WTC11 (cell line): Measurements from ENCODE around the gene TNS3. TPM values are rescaled to one million over a fixed set of nuclear protein-coding genes. Genes with fewer than 3 reads are reported as not detected.

Source experiments
- ATAC-seq: fragments of 200-7000 bp; cut with Tn5 transposase; 2 replicates; pipeline ENCODE4 v1.10.0; 2021; ENCODE audit warnings: mild to moderate bottlenecking, moderate library complexity
- CTCF ChIA-PET: fragments of 300-600 bp; sonication (Branson Sonifier 250); formaldehyde crosslinking; loops from one replicate; lab custom pipeline; 2021; ENCODE audit warnings: antibody characterized with exemption; lab: Charles Lee
- POLR2A ChIA-PET: fragments of 350-600 bp; sonication (Branson Sonifier 250); formaldehyde crosslinking; loops from one replicate; lab custom pipeline; 2021; ENCODE audit warnings: antibody characterized with exemption; lab: Charles Lee
- DNase-seq: peaks from one replicate; pipeline ENCODE4 v3.0.0; 2021; ENCODE audit warnings: low spot score
- H3K27ac Mint-ChIP-seq: 2 replicates; pipeline ENCODE4 v1.8.0; 2021; ENCODE audit warnings: mixed read lengths
- H3K27me3 Mint-ChIP-seq: 2 replicates; pipeline ENCODE4 v1.8.0; 2021; ENCODE audit warnings: low read depth, mild to moderate bottlenecking, moderate library complexity, mixed read lengths
- H3K36me3 Mint-ChIP-seq: 2 replicates; pipeline ENCODE4 v1.8.0; 2021; ENCODE audit warnings: mixed read lengths
- H3K4me1 Mint-ChIP-seq: 2 replicates; pipeline ENCODE4 v1.8.0; 2022; ENCODE audit warnings: mixed read lengths
- H3K4me3 Mint-ChIP-seq: 2 replicates; pipeline ENCODE4 v1.8.0; 2021; ENCODE audit warnings: mild to moderate bottlenecking, moderate library complexity, mixed read lengths
- H3K9me3 Mint-ChIP-seq: 2 replicates; pipeline ENCODE4 v1.8.0; 2021; ENCODE audit warnings: mixed read lengths
- IRF2 ChIP-seq: sonication (generic); formaldehyde crosslinking; IDR thresholded peaks from 2 replicates; pipeline ENCODE4 v1.8.0; 2022; ENCODE audit warnings: low read depth, missing genetic modification reagents, borderline replicate concordance
- JUN ChIP-seq: sonication (generic); formaldehyde crosslinking; IDR thresholded peaks from 2 replicates; pipeline ENCODE4 v1.8.0; 2023; ENCODE audit warnings: mild to moderate bottlenecking, missing genetic modification reagents
- NFE2L1 ChIP-seq: sonication (generic); formaldehyde crosslinking; IDR thresholded peaks from 2 replicates; pipeline ENCODE4 v1.8.1; 2023; ENCODE audit warnings: missing genetic modification reagents
- NR2C2 ChIP-seq: sonication (generic); formaldehyde crosslinking; IDR thresholded peaks from 2 replicates; pipeline ENCODE4 v1.8.0; 2022; ENCODE audit warnings: mild to moderate bottlenecking, missing genetic modification reagents
- RELA ChIP-seq: sonication (generic); formaldehyde crosslinking; IDR thresholded peaks from 2 replicates; pipeline ENCODE4 v1.8.1; 2022; ENCODE audit warnings: missing genetic modification reagents, mild to moderate bottlenecking, borderline replicate concordance
- SMAD4 ChIP-seq: sonication (generic); formaldehyde crosslinking; IDR thresholded peaks from 2 replicates; pipeline ENCODE4 v1.8.0; 2022; ENCODE audit warnings: mild to moderate bottlenecking, missing genetic modification reagents
- ZMAT4 ChIP-seq: fragments of 250-450 bp; sonication (Bioruptor Pico); IDR thresholded peaks from 2 replicates; pipeline ENCODE4 v1.9.0; 2021; ENCODE audit warnings: mild to moderate bottlenecking
- ZNF532 ChIP-seq: fragments of 250-450 bp; sonication (Bioruptor Pico); IDR thresholded peaks from 2 replicates; pipeline ENCODE4 v1.9.0; 2021; ENCODE audit warnings: mild to moderate bottlenecking, borderline replicate concordance
- ZNF671 ChIP-seq: fragments of 250-450 bp; sonication (Bioruptor Pico); IDR thresholded peaks from 2 replicates; pipeline ENCODE4 v1.8.0; 2021; ENCODE audit warnings: mild to moderate bottlenecking
- total RNA-seq: library from RNA; stranded (reverse); gene quantifications from 3 replicates; pipeline ENCODE4 v1.2.3, GENCODE V29; 2021
- TF ChIP-seq, protein P1 (sequence below): sonication (generic); formaldehyde crosslinking; IDR thresholded peaks from 2 replicates; pipeline ENCODE4 v1.8.0; 2023; ENCODE audit warnings: missing genetic modification reagents
- TF ChIP-seq, protein P2 (sequence below): fragments of 250-450 bp; sonication (Bioruptor Pico); IDR thresholded peaks from 2 replicates; pipeline ENCODE4 v1.9.0; 2021; ENCODE audit warnings: mild to moderate bottlenecking
- TF ChIP-seq, protein P3 (sequence below): sonication (generic); formaldehyde crosslinking; IDR thresholded peaks from 2 replicates; pipeline ENCODE4 v1.8.1; 2023; ENCODE audit warnings: mild to moderate bottlenecking, missing genetic modification reagents
- TF ChIP-seq, protein P4 (sequence below): sonication (generic); formaldehyde crosslinking; IDR thresholded peaks from 2 replicates; pipeline ENCODE4 v1.8.0; 2022; ENCODE audit warnings: mild to moderate bottlenecking, missing genetic modification reagents

The TNS3 gene
- total RNA-seq, 1 experiment from 2014 or later: 37.7 TPM

GRCh38 chr7:47482013-47482875 lies 99.7 kb downstream of the TNS3 start:
- CTCF ChIA-PET: interaction anchor here (1.1 to 2.7 kb wide), 5 partner anchors 37 to 337 kb away, joined by 3 to 16 read pairs (median 4); no protein-coding TSS in a partner anchor
- no peak overlapping the region for H3K27ac Mint-ChIP-seq
- TF ChIP-seq ZNF671: no peak
- TF ChIP-seq, protein P1, sequence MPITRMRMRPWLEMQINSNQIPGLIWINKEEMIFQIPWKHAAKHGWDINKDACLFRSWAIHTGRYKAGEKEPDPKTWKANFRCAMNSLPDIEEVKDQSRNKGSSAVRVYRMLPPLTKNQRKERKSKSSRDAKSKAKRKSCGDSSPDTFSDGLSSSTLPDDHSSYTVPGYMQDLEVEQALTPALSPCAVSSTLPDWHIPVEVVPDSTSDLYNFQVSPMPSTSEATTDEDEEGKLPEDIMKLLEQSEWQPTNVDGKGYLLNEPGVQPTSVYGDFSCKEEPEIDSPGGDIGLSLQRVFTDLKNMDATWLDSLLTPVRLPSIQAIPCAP (CRISPR knock-in tag): no peak
- no peak for TF ChIP-seq IRF2 (CRISPR knock-in tag)
- TF ChIP-seq RELA (CRISPR knock-in tag): no peak
- no peak for TF ChIP-seq SMAD4
- TF ChIP-seq JUN (CRISPR knock-in tag): no peak
- TF ChIP-seq ZNF532 (CRISPR knock-in tag): no peak
- no peak for TF ChIP-seq NFE2L1 (CRISPR knock-in tag)
- no peak for TF ChIP-seq ZMAT4
- TF ChIP-seq NR2C2 (CRISPR knock-in tag): no peak
- TF ChIP-seq, protein P2, sequence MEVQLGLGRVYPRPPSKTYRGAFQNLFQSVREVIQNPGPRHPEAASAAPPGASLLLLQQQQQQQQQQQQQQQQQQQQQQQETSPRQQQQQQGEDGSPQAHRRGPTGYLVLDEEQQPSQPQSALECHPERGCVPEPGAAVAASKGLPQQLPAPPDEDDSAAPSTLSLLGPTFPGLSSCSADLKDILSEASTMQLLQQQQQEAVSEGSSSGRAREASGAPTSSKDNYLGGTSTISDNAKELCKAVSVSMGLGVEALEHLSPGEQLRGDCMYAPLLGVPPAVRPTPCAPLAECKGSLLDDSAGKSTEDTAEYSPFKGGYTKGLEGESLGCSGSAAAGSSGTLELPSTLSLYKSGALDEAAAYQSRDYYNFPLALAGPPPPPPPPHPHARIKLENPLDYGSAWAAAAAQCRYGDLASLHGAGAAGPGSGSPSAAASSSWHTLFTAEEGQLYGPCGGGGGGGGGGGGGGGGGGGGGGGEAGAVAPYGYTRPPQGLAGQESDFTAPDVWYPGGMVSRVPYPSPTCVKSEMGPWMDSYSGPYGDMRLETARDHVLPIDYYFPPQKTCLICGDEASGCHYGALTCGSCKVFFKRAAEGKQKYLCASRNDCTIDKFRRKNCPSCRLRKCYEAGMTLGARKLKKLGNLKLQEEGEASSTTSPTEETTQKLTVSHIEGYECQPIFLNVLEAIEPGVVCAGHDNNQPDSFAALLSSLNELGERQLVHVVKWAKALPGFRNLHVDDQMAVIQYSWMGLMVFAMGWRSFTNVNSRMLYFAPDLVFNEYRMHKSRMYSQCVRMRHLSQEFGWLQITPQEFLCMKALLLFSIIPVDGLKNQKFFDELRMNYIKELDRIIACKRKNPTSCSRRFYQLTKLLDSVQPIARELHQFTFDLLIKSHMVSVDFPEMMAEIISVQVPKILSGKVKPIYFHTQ (CRISPR knock-in tag): no peak
- TF ChIP-seq, protein P3, sequence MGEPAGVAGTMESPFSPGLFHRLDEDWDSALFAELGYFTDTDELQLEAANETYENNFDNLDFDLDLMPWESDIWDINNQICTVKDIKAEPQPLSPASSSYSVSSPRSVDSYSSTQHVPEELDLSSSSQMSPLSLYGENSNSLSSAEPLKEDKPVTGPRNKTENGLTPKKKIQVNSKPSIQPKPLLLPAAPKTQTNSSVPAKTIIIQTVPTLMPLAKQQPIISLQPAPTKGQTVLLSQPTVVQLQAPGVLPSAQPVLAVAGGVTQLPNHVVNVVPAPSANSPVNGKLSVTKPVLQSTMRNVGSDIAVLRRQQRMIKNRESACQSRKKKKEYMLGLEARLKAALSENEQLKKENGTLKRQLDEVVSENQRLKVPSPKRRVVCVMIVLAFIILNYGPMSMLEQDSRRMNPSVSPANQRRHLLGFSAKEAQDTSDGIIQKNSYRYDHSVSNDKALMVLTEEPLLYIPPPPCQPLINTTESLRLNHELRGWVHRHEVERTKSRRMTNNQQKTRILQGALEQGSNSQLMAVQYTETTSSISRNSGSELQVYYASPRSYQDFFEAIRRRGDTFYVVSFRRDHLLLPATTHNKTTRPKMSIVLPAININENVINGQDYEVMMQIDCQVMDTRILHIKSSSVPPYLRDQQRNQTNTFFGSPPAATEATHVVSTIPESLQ (CRISPR knock-in tag): no peak
- TF ChIP-seq, protein P4, sequence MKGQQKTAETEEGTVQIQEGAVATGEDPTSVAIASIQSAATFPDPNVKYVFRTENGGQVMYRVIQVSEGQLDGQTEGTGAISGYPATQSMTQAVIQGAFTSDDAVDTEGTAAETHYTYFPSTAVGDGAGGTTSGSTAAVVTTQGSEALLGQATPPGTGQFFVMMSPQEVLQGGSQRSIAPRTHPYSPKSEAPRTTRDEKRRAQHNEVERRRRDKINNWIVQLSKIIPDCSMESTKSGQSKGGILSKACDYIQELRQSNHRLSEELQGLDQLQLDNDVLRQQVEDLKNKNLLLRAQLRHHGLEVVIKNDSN (CRISPR knock-in tag): no peak
- peaks cover 18% of the 10 kb centered on the region for H3K36me3 Mint-ChIP-seq
- DNase-seq (no peak), ATAC-seq (no peak)
- POLR2A ChIA-PET: no interaction called here
- no peak overlapping the region for H3K4me3 Mint-ChIP-seq
- H3K4me1 Mint-ChIP-seq: peaks cover 54% of the 10 kb centered on the region
- peaks cover 4% of the 10 kb centered on the region; the same call in 1 of the 2 replicates for H3K9me3 Mint-ChIP-seq
- peaks cover 88% of the 10 kb centered on the region for H3K27me3 Mint-ChIP-seq
